GM18517 (cell line): Measurements from ENCODE around the gene AMN.

Experiments
- ATAC-seq: cut with Tn5 transposase; IDR thresholded peaks from one replicate; pipeline ENCODE4 v1.9.1; 2021; ENCODE audit warnings: mild to moderate bottlenecking, moderate library complexity; ENCODE audit not compliant: unreplicated experiment

The AMN gene

DNA sequence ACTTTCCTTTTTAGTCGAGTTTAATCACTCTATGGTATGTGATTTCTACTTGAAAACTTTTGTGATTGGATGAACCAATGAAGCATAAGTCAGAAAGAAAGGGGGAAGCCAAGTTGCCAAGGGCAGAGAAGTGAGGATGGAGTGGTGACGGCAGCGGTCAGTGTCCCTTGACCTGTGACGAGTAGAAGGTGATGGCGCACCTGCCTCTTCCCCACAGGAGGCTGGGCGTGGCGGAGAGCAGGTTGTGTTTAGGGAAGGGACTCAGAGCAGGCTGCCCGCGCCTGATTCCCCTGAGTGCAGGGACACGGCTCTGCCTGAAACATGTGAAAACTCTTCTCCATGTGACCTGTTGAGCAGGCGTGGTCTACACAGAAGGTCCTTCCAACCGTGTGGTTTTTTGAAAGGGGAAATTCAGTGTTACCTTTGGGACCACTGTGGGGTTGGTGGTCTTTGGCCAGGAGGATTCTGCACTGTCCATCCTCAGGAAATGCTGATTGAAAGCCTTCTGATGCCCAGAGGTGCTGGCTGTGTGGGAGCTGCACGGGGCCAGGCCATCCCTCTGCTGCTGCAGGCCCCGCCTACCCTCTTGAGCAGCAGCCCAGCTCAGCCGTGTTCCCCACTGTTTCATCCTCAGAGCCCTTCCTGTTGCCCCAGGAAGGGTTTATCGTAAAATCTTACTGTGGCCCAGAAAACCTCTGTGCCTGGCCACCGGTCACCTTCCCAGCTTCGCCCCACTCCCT, 23.5 kb upstream of the AMN start:
- ATAC-seq, result no peak

DNA sequence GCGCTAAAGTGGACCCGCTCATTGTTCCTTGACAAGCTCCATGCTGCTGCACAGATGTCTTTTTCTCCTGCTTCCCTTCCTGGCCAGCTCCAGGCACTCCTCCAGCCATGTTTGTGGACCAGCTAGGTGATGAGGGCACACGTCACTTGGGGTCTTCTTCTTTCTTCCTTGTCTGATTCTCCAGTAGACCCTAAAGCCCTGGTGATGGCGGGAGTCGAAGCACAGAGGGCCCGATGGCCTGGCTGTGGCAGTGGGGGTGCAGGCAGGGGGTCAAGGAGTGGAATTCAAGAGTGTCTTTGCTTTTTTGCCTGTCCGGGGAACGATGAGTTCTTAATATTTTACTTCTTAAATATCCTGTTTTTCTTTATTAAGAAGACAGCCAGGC, 23.0 kb upstream of the AMN start:
- ATAC-seq, result no peak

DNA sequence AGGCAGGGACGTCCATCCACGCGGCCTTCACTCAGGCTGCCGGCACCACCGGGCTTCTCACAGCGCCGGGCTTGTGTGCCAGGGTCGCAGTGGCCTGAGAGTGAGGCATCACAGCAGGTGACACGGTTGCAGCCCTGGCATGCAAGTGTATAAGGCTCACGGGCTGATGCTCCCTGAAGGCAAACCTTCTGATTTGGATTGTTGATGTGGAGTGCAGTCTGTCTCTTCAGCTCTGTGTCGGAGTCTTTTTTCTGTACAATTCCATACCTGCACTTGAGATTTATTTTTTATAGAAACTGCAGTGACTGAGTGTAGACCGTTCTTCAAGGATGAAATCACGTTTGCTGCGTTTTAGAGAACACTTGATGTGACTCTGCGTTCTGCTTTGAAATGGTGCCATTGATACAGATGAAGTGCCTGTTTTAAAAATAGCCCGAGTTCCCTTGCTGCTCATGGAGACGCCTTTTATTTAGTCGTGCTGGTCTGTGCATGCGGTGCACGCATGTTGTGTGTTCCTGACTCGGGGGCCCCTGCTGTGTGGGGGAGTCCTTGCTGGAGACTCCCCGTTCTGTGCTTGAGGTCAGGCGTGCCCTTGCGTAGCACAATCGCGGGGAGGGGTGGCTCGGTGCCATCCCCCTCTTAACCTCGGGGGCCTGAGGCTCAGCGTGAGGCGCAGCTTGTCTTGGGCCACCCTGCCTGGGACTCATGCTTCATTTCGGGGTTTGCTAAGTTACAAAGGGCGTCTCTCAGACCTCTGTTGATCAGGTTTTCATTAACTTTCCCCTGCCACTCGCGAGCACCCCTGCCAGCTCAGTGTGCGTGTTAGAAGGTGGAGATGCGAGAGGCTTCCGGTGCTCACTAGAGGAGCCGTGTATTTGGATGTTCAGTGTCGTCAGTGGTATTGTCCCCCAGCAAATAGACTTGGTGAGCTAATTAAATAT, 21.6 kb upstream of the AMN start:
- ATAC-seq, result peak; percentile 58

DNA sequence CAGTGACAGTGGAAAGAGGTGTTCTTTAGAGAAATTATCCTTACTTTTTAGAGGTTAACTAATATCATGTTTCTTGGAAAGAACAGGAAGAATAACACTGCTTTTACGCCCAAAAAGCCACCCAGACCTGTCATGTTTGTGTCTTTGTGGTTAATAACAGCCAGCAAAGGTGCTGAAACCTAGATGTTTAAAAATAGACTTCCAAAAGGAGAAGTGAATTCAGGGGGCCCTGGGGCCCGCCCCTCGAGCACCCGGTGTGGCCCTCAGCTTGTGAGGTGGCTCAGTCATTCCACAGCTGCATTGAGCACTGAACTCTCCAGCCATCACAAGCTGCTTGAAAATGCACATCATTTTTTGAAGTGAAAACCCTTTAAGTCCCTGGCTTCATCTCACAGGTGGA, 20.8 kb upstream of the AMN start:
- peak; percentile 60 for ATAC-seq

DNA sequence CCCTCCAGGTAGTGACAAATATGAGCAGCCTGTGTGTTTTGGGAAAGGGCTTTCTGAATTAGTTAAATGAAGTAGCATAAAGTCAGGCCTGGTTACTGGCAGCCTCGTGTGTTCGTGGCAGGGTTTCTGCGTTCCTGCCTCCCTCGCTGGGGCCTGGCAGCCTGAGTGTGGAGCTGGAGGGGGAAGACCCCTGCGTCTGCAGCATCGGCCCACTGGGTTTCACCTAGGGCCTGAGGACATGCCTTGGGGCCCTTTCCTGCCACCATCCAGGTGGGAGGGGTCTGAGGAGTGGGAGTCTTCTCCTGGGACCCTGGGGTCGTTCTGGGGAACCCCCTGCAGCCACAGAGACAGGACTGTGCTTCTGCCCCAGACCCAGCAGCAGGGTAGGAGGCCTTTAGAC, 20.4 kb upstream of the AMN start:
- ATAC-seq, result no peak

DNA sequence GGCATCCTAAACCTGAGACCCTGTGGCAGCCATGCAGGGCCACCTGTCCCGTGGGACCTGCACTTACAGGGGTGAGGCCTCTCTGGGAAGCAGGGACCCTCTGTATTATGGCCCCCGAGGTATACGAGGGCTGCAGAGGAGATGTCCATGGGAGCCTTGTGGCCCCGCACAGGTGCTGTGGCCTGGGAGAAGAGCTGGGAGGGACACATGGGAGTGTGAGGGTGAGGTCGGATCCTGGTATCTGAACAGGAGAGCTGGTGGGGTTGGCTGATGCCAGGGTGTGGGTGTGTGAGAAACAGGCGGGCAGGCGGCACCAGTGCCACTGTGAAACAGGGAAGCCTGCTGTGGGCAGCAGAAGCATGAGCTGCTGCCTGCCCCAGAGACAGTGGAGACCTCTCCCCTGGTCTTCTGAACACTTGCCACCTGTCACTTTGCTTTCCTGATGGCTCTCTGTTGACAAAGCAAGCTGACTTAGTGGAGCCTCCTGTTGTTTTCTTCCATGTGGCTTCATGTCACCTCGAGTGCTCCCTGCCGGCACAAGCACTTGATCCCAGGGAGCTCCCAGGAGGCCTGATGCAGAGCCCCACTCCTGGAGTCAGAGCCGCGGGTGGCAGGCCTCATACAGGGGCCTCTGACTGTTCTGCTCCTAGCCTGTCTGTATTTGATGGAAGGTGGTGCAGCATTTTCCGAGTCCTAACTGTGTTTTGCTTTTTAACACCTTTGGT, 19.8 kb upstream of the AMN start:
- ATAC-seq, result no peak

DNA sequence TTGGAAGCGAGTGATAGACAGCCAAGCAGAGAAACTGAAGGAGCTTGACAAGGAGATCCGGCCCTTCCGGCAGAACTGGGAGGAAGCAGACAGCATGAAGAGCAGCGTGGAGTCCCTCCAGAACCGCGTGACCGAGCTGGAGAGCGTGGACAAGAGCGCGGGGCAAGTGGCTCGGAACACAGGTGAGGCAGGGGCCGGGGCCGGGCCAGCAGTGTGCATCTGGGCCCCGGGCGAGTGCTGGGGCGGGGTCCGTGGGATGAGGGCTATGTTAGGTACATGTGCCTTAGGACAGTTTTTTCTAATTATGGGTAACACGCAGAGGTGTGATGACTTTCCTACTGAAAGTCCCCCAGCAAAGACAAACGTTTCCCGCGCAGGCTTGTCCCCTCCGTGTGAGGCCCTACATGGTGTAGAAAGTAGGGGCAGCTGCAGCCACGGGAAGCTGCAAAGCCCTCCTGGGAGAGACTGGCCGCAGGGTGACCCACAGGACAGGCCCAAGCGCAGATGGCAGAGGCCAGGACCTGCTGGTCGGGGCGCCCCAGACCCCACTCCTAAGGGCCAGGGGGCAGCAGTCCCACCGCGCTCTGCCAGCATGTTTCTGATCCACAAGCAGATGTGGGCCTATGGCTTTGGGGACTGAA, 19.1 kb upstream of the AMN start:
- ATAC-seq, result no peak

DNA sequence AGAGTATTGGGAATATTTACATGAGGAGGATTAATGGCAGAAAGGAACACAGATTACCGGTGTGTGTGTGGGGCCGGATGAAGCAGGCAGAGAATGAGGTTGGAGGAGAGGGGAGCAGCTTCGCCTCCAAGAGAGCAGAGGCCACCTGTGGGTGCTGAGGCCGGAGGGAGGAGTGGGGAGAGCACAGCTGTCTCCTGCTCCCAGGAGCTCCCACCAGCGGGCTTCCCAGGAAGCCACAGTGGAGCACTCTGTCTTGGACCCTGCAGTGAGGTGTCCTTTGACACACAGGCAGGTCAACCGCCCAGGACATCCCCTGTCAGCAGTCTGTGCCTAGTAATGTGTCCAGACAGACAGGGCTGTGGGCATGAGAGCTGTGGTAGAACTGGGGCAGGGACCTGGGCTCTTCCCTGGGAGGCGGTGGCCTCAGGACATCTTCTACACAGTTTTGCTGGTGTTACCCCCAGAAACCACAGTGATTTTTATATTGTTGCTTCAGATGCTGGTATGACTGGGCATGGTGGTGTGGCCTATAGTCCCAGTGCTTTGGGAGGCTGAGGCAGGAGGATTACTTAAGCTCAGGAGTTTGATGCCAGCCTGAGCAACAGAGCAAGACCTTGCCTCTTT, 18.5 kb upstream of the AMN start:
- ATAC-seq, result no peak

DNA sequence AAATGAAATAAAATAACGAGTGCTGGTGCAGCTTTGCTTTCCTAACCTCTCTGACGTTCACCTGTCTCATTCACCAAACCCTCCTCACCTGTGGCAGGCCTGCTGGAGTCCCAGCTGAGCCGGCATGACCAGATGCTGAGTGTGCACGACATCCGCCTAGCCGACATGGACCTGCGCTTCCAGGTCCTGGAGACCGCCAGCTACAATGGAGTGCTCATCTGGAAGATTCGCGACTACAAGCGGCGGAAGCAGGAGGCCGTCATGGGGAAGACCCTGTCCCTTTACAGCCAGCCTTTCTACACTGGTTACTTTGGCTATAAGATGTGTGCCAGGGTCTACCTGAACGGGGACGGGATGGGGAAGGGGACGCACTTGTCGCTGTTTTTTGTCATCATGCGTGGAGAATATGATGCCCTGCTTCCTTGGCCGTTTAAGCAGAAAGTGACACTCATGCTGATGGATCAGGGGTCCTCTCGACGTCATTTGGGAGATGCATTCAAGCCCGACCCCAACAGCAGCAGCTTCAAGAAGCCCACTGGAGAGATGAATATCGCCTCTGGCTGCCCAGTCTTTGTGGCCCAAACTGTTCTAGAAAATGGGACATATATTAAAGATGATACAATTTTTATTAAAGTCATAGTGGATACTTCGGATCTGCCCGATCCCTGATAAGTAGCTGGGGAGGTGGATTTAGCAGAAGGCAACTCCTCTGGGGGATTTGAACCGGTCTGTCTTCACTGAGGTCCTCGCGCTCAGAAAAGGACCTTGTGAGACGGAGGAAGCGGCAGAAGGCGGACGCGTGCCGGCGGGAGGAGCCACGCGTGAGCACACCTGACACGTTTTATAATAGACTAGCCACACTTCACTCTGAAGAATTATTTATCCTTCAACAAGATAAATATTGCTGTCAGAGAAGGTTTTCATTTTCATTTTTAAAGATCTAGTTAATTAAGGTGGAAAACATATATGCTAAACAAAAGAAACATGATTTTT, 17.1 kb upstream of the AMN start:
- no peak for ATAC-seq

DNA sequence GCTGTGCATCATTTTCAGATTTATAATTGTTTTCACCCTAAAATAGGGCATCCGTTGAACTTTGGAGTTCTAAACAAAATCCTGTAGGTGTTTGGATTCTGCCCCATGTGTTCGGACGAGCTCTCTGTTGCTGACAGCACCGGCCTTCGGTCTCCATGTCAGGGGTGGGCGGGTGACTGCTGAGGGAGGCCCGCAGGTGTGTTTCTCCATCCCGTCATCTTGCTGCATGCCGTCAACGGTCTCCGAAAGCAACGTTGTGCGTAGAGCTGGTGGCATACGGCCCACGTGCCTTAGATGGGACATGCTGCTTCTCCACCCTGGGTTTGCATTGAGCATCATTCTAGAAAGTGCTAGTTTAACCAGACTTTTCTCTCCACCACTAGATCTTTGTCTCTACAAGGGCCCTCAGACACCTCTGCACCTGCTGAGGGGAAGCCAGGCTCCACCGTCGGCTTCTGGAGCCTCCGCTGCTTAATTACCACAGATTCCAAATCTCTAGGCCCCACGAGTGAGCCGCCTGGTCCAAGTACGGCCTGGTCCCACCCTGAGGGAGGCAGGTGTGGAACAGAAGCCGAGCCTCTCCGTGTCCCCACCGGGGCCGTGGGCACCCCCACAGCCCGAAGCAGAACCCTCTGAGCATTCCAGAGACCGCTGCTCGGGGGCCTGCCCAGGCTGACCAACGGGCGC, 15.7 kb upstream of the AMN start:
- ATAC-seq, result no peak

DNA sequence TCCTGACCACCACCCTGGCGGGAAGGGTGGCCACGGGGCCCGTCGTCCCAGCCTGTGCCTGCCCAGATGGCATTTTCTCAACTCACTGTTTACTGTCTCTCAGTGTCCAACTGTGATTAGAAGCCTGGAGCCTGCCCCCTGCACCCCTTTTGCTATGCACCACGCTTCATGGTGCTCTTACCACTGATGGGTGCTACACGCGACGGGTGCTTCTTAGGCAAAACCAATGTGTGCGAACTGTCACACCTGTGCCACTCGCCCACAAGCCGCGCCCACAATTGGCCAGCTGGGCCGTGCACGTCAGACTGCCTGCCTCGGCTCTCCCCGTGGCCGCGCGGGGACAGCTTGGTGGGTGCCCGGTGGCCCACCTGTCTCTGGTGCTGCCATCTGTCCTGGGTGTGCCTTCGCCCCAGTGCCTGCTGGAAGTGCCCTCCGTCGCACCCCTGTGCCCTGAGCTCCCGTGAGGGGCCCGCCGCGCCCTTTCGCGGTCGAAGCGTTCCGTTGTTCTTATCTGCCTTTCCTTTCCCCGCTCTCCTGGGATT, 15.1 kb upstream of the AMN start:
- ATAC-seq, result no peak

DNA sequence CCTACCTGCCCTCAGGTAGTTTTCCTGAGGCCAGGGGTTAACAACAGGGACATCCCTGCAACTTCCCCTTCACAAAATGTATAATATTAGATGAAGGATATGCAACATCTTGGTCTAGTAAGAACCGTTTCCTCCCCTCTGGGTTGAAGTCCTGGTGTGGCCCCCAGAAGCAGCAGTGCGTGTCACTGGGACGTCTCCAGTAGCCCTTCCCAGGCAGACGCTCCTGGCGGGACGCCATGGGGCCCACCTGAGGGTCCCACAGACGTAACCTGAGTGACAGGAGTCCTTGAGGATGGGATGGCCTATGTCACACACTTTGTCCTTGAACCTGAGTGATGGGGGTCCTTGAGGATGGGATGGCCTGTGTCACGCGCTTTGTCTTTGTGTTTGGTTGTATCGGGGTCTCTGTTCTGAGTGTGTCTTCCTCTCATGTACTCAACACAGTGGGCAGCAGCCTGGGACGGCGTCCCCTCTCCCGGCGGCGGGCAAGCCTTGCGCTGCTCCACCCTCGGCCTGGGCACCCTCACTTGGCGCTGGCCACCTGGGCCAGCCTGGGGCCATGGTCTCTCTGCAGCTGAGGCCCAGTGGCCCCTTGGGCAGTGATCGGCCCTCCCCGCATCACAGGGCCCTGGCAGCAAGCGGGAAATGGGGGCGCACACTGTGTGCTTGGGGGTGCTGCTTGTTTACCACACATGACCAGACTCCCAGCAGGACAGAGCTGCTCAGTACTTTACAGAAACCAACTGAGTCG, 14.3 kb upstream of the AMN start:
- no peak for ATAC-seq

DNA sequence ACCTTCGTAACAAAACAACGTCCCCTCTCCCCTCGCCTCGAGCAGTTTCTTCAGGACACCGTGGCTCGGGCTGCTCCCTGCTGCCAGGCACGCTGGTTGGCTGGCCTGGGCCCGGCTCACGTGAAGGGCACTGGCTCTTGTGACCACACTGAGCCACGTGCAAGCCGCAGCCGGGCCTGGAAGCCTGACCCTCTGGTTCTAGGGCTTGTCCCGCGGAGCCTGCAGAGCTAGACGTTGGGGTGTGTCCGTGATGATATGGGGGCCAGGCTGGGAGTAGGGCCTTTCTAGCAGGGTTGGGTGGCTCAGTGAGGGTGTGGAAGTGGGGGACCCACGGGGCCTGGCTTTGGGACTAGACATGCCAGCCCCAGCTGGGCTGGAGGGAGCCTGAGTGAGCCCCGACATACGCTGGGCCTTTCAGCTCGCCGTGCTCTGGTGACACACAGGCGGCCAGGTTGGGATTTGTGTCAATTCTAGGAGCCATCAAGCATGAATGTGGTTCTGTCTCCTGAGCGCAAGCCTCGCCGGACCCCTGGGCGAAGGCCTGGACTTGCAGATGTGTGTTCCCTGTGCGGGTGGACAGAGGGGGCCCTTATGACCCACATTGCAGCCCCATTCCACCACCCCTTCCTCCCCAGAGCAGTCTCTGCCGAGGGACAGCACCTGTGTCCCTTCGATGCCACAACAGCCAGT, 13.6 kb upstream of the AMN start:
- no peak for ATAC-seq

DNA sequence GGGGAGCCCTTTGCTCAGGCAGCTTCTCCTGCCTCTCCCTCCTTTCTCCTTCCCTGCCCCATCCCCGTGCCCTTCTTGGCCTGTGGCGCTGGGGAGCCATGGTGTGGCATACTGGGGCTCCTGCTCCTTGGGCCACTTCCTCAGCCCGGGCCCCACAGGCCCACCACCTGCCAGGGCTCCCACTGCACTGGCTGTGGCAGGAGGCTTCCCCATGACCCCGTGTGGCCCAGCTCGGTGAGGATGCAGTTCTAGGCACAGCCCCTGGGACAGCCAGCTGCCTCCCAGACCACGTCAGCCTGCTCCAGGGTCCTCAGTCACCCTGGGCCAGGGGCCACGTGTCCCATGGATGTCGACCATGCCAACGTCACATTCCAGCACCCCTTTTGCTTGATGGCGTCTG, 13.0 kb upstream of the AMN start:
- ATAC-seq, result no peak

DNA sequence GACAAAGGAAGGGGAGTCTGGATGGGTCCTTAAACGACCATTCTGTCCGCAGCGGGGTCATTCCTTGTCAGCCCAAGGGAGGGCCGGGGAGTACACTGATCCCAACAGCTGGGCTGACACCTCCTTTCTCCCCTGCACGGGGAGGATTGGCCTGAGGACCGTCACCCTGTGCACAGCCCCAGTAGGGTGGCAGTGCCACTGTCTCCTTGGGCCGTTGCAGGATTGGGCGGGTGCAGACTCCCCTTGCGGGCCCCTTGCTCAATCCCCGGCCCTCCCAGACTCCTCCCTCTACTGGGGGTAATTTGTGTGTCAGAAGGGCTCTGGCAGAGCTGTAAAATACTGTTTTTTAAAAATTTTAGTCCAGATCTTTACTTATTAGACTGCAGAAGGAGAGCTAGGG, 12.6 kb upstream of the AMN start:
- ATAC-seq, result no peak

DNA sequence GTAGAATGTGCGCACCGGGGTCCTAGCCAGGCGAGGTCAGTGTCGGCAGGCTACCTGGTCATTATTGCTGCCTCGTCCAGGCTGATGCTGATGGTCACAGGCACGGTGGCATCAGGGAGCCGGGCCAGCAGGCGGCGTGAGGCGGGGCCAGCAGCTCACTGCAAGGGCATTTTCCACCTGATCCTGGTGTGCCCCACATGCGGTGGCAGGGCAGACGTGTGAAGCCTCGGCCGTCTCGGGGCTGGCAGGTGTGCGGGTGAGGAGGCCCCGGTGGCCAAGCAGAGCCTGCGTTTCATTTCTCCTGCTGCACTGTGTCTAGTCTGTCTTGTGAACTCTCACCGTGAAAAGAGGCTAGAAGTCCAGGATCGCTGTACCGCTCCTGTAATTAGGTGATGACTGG, 12.0 kb upstream of the AMN start:
- no peak for ATAC-seq

DNA sequence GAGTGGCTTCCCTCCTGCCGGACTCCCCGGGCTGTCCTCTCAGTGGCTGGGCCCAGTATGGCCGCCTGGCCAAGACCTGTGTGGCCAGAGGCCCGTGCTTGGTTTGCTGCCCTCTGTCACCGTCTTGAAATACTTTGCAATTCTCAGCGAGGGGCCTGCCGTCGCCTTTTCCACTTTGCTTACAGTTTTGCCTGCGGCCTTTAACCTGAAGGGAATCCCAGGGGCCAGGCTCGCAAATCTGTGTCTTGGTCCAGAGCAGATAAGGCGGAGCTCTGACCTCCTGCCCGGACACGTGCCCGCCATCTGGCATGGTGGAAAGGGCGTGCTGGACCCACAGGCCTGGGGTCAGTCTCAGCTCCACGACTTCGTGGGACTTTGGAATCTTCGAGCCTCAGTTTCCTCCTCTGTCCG, 10.9 kb upstream of the AMN start:
- ATAC-seq, result no peak
